ENCODE results near the gene AKNA.
"Not testable (repeated sequence)": the region's sequence is repeated elsewhere in the genome, so short reads cannot be mapped to it uniquely, and the experiment has no call there.

DNA sequence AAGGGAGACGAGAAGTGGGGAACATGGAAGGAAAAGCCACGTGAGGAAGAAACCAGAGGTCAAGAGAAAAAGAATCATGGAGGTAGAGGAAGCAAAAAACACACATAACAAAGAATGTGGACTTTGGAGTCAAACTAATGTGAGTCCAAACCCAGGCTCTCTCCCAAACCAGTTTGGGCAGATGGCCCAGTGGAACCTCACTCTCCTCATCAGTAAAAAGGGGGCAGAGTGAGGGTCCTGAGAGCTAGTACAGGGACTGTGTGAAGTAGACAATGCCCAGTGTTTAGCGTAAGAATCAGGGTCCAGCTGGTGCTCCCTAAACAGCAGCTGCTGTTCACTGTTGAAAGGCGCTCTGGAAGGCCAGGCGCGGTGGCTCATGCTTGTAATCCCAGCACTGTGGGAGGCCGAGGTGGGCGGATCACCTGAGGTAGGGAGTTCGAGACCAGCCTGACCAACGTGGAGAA is 59.4 kb downstream of the AKNA start:
- TF ChIP-seq, protein P1, sequence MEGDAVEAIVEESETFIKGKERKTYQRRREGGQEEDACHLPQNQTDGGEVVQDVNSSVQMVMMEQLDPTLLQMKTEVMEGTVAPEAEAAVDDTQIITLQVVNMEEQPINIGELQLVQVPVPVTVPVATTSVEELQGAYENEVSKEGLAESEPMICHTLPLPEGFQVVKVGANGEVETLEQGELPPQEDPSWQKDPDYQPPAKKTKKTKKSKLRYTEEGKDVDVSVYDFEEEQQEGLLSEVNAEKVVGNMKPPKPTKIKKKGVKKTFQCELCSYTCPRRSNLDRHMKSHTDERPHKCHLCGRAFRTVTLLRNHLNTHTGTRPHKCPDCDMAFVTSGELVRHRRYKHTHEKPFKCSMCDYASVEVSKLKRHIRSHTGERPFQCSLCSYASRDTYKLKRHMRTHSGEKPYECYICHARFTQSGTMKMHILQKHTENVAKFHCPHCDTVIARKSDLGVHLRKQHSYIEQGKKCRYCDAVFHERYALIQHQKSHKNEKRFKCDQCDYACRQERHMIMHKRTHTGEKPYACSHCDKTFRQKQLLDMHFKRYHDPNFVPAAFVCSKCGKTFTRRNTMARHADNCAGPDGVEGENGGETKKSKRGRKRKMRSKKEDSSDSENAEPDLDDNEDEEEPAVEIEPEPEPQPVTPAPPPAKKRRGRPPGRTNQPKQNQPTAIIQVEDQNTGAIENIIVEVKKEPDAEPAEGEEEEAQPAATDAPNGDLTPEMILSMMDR (IDR thresholded peaks at IDR 0.05), result not testable (repeated sequence)
- TF ChIP-seq, protein P2, sequence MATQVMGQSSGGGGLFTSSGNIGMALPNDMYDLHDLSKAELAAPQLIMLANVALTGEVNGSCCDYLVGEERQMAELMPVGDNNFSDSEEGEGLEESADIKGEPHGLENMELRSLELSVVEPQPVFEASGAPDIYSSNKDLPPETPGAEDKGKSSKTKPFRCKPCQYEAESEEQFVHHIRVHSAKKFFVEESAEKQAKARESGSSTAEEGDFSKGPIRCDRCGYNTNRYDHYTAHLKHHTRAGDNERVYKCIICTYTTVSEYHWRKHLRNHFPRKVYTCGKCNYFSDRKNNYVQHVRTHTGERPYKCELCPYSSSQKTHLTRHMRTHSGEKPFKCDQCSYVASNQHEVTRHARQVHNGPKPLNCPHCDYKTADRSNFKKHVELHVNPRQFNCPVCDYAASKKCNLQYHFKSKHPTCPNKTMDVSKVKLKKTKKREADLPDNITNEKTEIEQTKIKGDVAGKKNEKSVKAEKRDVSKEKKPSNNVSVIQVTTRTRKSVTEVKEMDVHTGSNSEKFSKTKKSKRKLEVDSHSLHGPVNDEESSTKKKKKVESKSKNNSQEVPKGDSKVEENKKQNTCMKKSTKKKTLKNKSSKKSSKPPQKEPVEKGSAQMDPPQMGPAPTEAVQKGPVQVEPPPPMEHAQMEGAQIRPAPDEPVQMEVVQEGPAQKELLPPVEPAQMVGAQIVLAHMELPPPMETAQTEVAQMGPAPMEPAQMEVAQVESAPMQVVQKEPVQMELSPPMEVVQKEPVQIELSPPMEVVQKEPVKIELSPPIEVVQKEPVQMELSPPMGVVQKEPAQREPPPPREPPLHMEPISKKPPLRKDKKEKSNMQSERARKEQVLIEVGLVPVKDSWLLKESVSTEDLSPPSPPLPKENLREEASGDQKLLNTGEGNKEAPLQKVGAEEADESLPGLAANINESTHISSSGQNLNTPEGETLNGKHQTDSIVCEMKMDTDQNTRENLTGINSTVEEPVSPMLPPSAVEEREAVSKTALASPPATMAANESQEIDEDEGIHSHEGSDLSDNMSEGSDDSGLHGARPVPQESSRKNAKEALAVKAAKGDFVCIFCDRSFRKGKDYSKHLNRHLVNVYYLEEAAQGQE (IDR thresholded peaks at IDR 0.05; ENCODE audit: insufficient read depth in 1 of 2, low read depth in 2 of 2, low read length in 1 of 2), result not testable (repeated sequence)
